Body of pancreas (tissue), 4 donors: ENCODE data around the gene NT5C2.

ENCODE experiments used
- POLR2A ChIP-seq, 3 donors: fragments of 450-650 bp; IDR thresholded peaks; one replicate each; pipeline ENCODE4 v1.6.1; 2016; ENCODE audit warnings: antibody characterized with exemption in 3 of 3, mild to moderate bottlenecking in 2 of 3
- TF ChIP-seq, protein P1 (sequence below), 7 experiments: fragments of 450-650 bp in 4 of 7; fragments of 200-600 bp in 3 of 7; sonication (generic) in 3 of 7; IDR thresholded peaks; one replicate each; pipeline ENCODE4 v1.5.1; 2016 to 2019; ENCODE audit warnings: antibody characterized with exemption in 7 of 7

- TF ChIP-seq POLR2A (IDR thresholded peaks at IDR 0.05) = no peak
- TF ChIP-seq, protein P1, sequence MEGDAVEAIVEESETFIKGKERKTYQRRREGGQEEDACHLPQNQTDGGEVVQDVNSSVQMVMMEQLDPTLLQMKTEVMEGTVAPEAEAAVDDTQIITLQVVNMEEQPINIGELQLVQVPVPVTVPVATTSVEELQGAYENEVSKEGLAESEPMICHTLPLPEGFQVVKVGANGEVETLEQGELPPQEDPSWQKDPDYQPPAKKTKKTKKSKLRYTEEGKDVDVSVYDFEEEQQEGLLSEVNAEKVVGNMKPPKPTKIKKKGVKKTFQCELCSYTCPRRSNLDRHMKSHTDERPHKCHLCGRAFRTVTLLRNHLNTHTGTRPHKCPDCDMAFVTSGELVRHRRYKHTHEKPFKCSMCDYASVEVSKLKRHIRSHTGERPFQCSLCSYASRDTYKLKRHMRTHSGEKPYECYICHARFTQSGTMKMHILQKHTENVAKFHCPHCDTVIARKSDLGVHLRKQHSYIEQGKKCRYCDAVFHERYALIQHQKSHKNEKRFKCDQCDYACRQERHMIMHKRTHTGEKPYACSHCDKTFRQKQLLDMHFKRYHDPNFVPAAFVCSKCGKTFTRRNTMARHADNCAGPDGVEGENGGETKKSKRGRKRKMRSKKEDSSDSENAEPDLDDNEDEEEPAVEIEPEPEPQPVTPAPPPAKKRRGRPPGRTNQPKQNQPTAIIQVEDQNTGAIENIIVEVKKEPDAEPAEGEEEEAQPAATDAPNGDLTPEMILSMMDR (IDR thresholded peaks at IDR 0.05) = no peak
Observed at GRCh38 chr10:103166523-103166922, 26.5 kb downstream of the NT5C2 start.
